ENCODE data around the gene SEPTIN1.
"Not testable (repeated sequence)": the region's sequence is repeated elsewhere in the genome, so short reads cannot be mapped to it uniquely, and the experiment has no call there.

SEPTIN1 gene

DNA sequence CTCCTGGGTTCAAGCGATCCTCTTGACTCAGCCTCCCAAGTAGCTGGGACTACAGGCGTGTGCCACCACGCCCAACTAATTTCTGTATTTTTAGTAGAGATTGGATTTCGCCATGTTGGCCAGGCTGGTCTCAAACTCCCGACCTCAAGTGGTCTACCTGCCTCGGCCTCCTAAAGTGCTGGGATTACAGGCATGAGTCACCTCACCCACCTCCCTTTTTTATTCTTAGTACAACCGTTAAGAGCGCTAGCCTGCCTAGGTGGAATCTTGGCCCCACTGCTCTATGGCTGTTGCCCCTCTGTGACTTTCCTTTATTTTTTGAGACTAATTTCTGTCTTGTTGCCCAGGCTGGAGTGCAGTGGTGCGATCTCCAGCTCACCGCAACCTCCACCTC, 44.4 kb downstream of the SEPTIN1 start:
- not testable (repeated sequence) for DNase-seq

DNA sequence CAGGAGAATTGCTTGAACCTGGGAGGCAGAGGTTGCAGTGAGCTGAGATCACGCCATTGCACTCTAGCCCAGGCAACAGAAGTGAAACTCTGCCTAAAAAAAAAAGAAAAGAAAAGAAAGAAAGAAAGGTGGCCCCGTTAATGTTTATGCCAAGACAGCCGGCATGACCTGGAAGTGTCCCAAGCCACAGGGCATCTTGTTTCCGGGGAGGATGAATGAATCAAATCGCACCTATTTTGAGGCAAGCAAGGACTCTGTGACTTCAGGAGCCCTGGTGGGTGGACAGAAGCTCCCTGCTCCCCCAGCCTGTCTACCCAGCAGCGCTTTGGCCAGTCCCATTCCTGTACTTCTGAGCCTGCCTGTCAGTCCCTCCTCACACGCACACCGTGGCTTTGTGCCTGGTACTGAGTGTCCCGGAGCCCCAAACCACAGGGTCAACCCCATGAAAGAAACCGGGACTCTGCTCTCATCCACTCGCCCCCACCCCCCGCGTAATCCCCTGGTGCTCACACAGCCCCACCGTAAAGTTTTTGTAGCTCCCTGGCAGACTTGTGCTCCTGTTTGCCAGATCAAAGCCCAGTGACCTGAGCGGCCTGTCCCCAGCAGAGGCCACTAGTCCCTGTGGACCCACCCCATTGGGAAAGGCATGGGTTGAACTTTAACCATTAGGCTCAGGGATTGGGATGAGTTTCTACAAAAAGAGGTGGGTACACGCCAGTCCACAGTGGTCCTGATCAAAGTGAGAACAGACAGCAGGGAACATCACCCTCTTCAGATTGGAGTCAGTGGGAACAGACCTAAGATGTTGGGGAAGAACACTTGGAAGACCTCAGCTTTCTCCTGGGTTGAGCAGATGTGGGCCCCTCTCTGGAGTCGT, 46.5 kb downstream of the SEPTIN1 start:
- no peak for DNase-seq

DNA sequence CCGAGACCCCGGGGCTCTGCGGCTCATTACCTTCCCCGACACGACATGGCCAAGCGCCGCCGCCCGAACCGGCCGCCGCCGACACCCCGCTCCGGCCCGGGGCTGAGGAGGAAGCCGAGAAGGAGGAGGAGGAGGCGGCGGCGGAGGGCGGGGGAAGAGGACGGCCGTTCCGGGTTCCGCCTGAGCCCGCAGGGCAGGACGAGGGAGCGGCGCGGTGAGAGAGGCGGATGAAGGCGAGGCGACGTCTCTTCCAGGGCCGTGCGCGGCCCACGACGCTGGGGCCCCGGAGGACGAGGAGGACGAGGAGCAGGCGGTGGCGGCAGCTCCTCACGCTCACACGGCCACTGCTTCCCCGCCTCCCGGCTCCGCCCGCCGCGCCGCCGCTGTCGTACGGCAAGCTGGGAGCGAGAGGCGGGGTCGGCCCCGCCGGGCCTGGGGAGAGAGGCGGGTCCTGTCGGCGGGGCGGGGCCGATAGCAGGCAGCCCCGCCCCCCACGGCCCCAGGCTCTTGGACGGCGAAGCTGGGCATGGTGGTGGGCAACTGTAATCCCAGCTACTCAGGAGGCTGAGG, 47.2 kb downstream of the SEPTIN1 start:
- peak; percentile 64 for DNase-seq

DNA sequence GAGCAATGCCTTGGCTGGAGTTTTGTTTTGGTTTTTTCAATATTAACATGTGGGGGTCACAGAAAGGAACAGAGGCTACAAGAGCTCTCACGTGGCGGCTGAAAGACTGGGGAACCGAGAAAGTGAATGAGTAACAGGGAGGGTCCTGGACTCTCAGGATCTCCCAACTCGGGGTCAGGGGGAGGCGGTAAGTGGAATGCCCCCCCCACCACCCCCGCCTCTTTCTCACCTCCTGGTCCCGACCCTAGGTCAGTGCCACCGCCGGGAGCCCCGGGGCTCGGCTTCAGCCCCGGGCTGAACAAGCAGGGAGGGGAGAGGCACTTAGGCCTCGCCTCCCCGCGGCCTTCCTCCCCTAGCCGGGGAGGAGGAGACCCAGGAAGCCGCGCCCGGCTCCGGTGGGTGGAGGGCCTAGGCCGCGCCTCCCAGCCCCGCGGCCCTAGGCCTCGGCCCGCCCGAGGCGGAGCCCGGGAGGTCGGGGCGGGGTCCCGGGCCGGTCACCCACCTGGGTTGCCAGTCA, 47.8 kb downstream of the SEPTIN1 start:
- not testable (repeated sequence) for DNase-seq

Data from NCI-H526 treated with DMSO at 0.1 percent for 48 hours (cell line).